Cardiac muscle cell (in vitro differentiated cells and primary cell): ENCODE data around the gene CD74. TPM values are rescaled to one million over a fixed set of nuclear protein-coding genes. Genes with fewer than 3 reads are reported as not detected.

ENCODE experiments used
- DNase-seq, 2 donors: peaks; one replicate each; pipeline versions ENCODE4 v3.0.0 to v3.0.0-alpha.2; 2010 to 2017; ENCODE audit warnings: low read depth in 1 of 2, low spot score in 1 of 2
- H3K27ac ChIP-seq: fragments of 200-600 bp; sonication (generic); 2 replicates; pipeline ENCODE4 v1.5.1; 2016
- H3K27me3 ChIP-seq: fragments of 200-600 bp; sonication (generic); 2 replicates; pipeline ENCODE4 v1.6.0; 2016; ENCODE audit warnings: control low read depth
- H3K36me3 ChIP-seq: fragments of 200-600 bp; sonication (generic); 2 replicates; pipeline ENCODE4 v1.5.1; 2016; ENCODE audit warnings: control low read depth
- H3K4me1 ChIP-seq: fragments of 200-600 bp; sonication (generic); 2 replicates; pipeline ENCODE4 v1.8.1; 2017; ENCODE audit warnings: low read depth, mild to moderate bottlenecking, mixed run types
- H3K4me3 ChIP-seq: fragments of 200-600 bp; sonication (generic); 2 replicates; pipeline ENCODE4 v1.5.1; 2016; ENCODE audit warnings: mild to moderate bottlenecking
- H3K9me3 ChIP-seq: fragments of 200-600 bp; sonication (generic); 2 replicates; pipeline ENCODE4 v1.5.1; 2017; ENCODE audit warnings: low read depth, mild to moderate bottlenecking, control low read depth
- polyA plus RNA-seq: library from polyadenylated mRNA; unstranded; fragments of >200 nt; fragmentation: Nextera tagmentation; extraction: Ambion mirVana; gene quantifications from 2 replicates; pipeline ENCODE4 v1.2.1, GENCODE V29; 2016
- total RNA-seq: library from RNA; depleted of rRNA; stranded (reverse); fragments of >200 nt; gene quantifications from 2 replicates; pipeline ENCODE4 v1.2.3, GENCODE V29; 2016
- TF ChIP-seq, protein P1 (sequence below): IDR thresholded peaks from 2 replicates; pipeline ENCODE4 v1.5.1; 2012; ENCODE audit warnings: low read depth, mild to moderate bottlenecking, low read length

Gene CD74
- total and polyA plus RNA-seq, 2 experiments from 2014 or later, result 11.7 to 16.3 TPM

DNA sequence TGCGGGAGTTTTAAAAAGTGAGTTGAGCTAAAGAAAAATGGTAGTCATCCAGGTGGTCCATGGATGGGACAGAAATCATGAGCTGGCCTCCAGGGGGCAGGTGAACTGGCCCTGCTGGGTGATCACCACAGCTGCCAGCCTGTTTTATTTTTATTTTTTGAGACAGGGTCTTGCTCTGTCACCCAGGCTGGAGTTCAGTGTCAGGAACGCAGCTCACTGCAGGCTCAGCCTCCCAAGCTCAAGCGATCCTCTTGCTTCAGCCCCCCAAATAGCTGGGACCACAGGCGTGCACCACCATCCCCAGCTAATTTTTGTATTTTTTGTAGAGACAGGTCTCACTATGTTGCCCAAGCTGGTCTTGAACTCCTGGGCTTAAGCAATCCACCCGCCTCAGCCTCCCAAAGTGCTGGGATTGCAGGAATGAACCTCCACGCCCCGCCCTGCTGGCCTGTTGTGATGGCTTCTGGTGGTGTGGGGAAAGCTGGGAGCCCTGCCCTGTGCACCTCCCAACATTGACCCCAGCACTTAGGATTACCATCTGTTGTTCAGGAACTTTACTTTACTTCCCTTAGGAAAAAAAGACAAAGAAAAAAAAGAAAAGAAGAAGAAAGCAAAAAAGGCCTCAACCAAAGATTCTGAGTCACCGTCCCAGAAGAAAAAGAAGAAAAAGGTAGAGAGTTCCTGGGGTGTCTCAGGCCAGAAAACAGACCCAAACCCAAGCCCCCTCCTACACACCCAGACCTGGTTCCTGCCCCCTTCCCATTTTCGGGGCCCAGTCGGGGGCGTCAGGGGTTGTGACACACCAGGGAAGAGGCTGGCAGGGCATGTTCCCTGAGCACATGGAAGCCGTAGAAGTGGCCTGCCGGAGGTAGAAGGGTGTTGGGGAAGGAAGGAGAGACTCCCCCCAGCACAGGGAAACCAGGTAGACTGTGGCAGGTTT is 14.7 kb downstream of the CD74 start:
- no peak overlapping the region for H3K27ac ChIP-seq
- no peak for DNase-seq
- peaks cover 17% of the 10 kb centered on the region for H3K36me3 ChIP-seq
- TF ChIP-seq, protein P1, sequence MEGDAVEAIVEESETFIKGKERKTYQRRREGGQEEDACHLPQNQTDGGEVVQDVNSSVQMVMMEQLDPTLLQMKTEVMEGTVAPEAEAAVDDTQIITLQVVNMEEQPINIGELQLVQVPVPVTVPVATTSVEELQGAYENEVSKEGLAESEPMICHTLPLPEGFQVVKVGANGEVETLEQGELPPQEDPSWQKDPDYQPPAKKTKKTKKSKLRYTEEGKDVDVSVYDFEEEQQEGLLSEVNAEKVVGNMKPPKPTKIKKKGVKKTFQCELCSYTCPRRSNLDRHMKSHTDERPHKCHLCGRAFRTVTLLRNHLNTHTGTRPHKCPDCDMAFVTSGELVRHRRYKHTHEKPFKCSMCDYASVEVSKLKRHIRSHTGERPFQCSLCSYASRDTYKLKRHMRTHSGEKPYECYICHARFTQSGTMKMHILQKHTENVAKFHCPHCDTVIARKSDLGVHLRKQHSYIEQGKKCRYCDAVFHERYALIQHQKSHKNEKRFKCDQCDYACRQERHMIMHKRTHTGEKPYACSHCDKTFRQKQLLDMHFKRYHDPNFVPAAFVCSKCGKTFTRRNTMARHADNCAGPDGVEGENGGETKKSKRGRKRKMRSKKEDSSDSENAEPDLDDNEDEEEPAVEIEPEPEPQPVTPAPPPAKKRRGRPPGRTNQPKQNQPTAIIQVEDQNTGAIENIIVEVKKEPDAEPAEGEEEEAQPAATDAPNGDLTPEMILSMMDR, result no peak
- peaks cover 12% of the 10 kb centered on the region for H3K4me1 ChIP-seq
- H3K27me3 ChIP-seq, result no peaks in the 10 kb centered on the region
- H3K9me3 ChIP-seq, result no peaks in the 10 kb centered on the region
- no peak overlapping the region for H3K4me3 ChIP-seq

DNA sequence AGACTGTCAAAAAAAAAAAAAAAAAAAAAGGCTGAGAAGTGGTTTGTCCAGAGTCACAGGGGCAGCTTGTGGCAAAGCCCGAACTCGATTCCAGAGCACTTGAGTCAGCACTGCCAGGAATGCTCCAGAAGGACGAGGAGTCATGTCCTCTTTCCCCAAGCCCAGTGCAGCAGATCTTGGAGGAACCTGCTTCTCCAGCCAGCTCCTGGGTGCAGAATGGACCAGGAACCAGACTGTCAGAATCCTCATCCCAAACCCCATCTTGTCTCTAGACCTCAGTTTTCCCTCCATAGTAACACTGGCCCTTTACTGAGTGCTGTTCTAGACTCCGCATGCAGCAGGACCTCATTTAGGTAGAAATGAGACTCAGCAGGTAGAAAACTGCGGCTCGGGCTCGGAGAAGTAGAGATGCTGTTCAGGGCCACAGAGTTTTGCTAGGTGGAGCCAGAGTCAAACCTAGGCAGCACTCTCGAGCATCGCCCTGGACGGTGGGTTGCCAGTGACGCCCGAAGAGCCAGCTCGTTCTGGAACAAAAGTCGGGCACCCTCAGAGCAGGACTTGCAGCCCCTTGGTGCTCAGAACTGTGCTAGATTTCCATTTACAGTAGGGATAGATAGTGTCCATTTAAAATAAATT is 15.4 kb downstream of the CD74 start:
- TF ChIP-seq, protein P1, result no peak
- Histone ChIP-seq H3K9me3 (no peaks in the 10 kb centered on the region), H3K4me3 (no peak overlapping the region), H3K27ac (no peak overlapping the region), H3K36me3 (peaks cover 22% of the 10 kb centered on the region), H3K27me3 (no peaks in the 10 kb centered on the region), H3K4me1 (peaks cover 10% of the 10 kb centered on the region)
- no peak for DNase-seq

DNA sequence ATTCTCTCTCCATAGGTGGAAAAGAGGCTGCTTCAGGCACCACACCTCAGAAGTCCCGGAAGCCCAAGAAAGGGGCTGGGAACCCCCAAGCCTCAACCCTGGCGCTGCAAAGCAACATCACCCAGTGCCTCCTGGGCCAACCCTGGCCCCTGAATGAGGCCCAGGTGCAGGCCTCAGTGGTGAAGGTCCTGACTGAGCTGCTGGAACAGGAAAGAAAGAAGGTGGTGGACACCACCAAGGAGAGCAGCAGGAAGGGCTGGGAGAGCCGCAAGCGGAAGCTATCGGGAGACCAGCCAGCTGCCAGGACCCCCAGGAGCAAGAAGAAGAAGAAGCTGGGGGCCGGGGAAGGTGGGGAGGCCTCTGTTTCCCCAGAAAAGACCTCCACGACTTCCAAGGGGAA is 16.4 kb downstream of the CD74 start:
- Histone ChIP-seq H3K4me3 (no peak overlapping the region), H3K27me3 (no peaks in the 10 kb centered on the region), H3K36me3 (peaks cover 31% of the 10 kb centered on the region), H3K9me3 (no peaks in the 10 kb centered on the region), H3K4me1 (peaks cover 2% of the 10 kb centered on the region), H3K27ac (no peak overlapping the region)
- no peak for DNase-seq
- TF ChIP-seq, protein P1, result no peak

DNA sequence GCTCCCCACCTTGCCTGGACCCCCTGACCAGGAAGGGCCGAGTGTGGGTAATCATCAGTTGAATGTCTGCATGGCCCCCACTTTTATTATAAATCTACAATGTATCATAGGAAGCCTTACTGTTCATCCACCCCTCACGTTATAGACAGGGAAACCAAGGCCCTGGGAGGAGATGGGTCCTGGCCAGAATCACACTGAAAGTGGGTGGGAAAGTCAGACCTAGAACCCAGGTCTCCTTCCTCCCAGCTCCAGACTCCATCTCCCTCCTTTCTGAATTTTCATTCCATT is 17.1 kb downstream of the CD74 start:
- Histone ChIP-seq H3K27ac (no peak overlapping the region), H3K36me3 (peaks cover 31% of the 10 kb centered on the region), H3K4me3 (no peak overlapping the region), H3K4me1 (no peaks in the 10 kb centered on the region), H3K9me3 (no peaks in the 10 kb centered on the region), H3K27me3 (no peaks in the 10 kb centered on the region)
- TF ChIP-seq, protein P1, result no peak
- no peak for DNase-seq

DNA sequence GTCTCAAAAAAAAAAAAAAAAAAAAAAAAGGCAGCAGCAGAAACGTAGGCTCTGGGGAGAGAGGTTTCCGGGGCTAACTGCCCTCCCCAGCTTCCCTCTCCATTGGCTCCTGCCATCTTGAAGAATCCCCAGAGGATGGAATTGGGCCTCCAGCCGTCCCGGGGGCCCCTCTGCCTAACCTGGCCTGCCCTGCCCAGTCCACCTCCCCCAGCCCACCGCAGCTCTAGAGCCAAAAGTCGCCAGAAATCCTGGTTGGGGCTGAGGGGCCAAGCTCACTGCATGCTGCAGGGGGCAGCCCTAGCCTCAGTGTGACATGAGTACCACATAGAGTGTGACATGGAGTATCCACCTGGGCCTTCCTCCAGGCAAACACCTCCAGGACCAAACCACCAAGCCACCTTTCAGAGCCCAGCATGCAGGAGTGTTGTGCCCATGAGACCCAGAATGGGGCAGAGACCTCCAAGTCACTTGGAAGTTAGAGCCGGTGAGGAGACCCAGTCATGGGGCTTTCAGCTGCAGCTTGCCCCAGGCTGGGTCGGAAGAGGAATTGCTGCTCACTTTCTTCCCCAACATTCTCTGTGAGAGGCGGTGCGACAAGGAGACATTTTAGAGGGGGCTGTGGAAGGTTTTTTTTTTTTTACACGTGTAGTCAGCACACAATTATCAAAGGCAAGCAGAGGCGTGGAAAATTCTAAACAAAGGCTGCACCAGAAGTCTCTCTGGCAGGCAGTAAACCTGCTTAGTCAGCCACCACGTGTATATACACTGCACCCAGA is 17.6 kb downstream of the CD74 start:
- Histone ChIP-seq H3K4me3 (no peak overlapping the region), H3K36me3 (peaks cover 31% of the 10 kb centered on the region), H3K27ac (no peak overlapping the region), H3K27me3 (no peaks in the 10 kb centered on the region), H3K9me3 (no peaks in the 10 kb centered on the region), H3K4me1 (no peaks in the 10 kb centered on the region)
- no peak for DNase-seq
- TF ChIP-seq, protein P1, result no peak
